Endothelial cell of umbilical vein (primary cell): ENCODE measurements around the gene CHGA. TPM values are rescaled to one million over a fixed set of nuclear protein-coding genes. Genes with fewer than 3 reads are reported as not detected.

Source experiments
- BruUV-seq: library from RNA; stranded (reverse); fragments of 400-500 nt; replicated peaks from 2 replicates; lab custom pipeline; 2021; lab: Mats Ljungman, UMichigan
- CTCF ChIA-PET: fragments of 300-600, 350-600 bp; sonication (Branson Sonifier 250); formaldehyde crosslinking; loops from one replicate; lab custom pipeline; 2021; ENCODE audit warnings: antibody characterized with exemption, inconsistent platforms; lab: Charles Lee
- POLR2A ChIA-PET: fragments of 300-600, 350-600 bp; sonication (Branson Sonifier 250); formaldehyde crosslinking; loops from one replicate; lab custom pipeline; 2021; ENCODE audit warnings: antibody characterized with exemption, inconsistent platforms; lab: Charles Lee
- DNase-seq: peaks from one replicate; pipeline ENCODE4 v3.0.0-alpha.2; 2011; ENCODE audit warnings: low read depth, low spot score
- FAIRE-seq: peaks from 2 replicates; lab custom pipeline; 2011; peaks lifted over from hg19 to GRCh38; lab: Jason Lieb, UNC
- H2AFZ ChIP-seq: 2 replicates; pipeline ENCODE4 v1.6.0; 2012; ENCODE audit warnings: low read depth, low read length, control low read depth, inconsistent platforms
- H3K27ac ChIP-seq: 2 replicates; pipeline ENCODE4 v1.5.1; 2011; ENCODE audit warnings: low read depth, mild to moderate bottlenecking, control low read depth, low read length, moderate library complexity; ENCODE audit not compliant: insufficient read depth
- H3K27me3 ChIP-seq, 2 experiments: 2 replicates each; pipeline versions ENCODE4 v1.6.0 to v1.6.1; 2011; ENCODE audit warnings: low read length in 2 of 2, mixed read lengths in 1 of 2; ENCODE audit not compliant: control insufficient read depth in 2 of 2, insufficient read depth in 2 of 2
- H3K36me3 ChIP-seq, 2 experiments: 2 replicates in 1 of 2; 3 replicates in 1 of 2; pipeline ENCODE4 v1.5.1; 2011; ENCODE audit warnings: low read length in 2 of 2, mild to moderate bottlenecking in 1 of 2, moderate library complexity in 1 of 2; ENCODE audit not compliant: control insufficient read depth in 2 of 2, insufficient read depth in 2 of 2; ENCODE audit errors: extremely low read depth in 1 of 2
- H3K4me1 ChIP-seq: 3 replicates; pipeline ENCODE4 v1.5.1; 2011; ENCODE audit warnings: mild to moderate bottlenecking, low read length; ENCODE audit not compliant: control insufficient read depth, insufficient read depth; ENCODE audit errors: extremely low read depth
- H3K4me2 ChIP-seq: 2 replicates; pipeline ENCODE4 v1.6.1; 2011; ENCODE audit warnings: low read length, control low read depth, mixed read lengths; ENCODE audit not compliant: insufficient read depth
- H3K4me3 ChIP-seq, 3 experiments: fragments of 200-600 bp in 1 of 3; sonication (generic), shearing (Covaris generic) in 1 of 3; replicated peaks in 1 of 3; 2 replicates each; pipeline ENCODE4 v1.5.1; 2011 to 2016; ENCODE audit warnings: control low read depth in 3 of 3, low read length in 3 of 3, mild to moderate bottlenecking in 2 of 3, inconsistent platforms in 1 of 3, low read depth in 1 of 3, moderate library complexity in 1 of 3; ENCODE audit not compliant: insufficient read depth in 1 of 3
- H3K79me2 ChIP-seq: 2 replicates; pipeline ENCODE4 v1.6.0; 2012; ENCODE audit warnings: low read length, inconsistent platforms; ENCODE audit not compliant: control insufficient read depth, insufficient read depth
- H3K9ac ChIP-seq: replicated peaks from 2 replicates; pipeline ENCODE3; 2011; ENCODE audit warnings: low read length, control low read depth; ENCODE audit not compliant: insufficient read depth; ENCODE audit errors: extremely low read depth
- H3K9me1 ChIP-seq: replicated peaks from 3 replicates; pipeline ENCODE4 v1.6.0; 2011; ENCODE audit warnings: mild to moderate bottlenecking, low read length; ENCODE audit not compliant: control insufficient read depth, insufficient read depth; ENCODE audit errors: extremely low read depth
- H3K9me3 ChIP-seq: replicated peaks from 2 replicates; pipeline ENCODE4 v1.5.1; 2012; ENCODE audit warnings: low read length, inconsistent platforms; ENCODE audit not compliant: control insufficient read depth, insufficient read depth
- H4K20me1 ChIP-seq: replicated peaks from 2 replicates; pipeline ENCODE3; 2011; ENCODE audit warnings: mild to moderate bottlenecking, low read length; ENCODE audit not compliant: control insufficient read depth, insufficient read depth; ENCODE audit errors: extremely low read depth
- EZH2 ChIP-seq: IDR thresholded peaks from 2 replicates; pipeline ENCODE4 v1.6.1; 2012; ENCODE audit warnings: borderline replicate concordance, low read depth, mild to moderate bottlenecking, moderate library complexity, low read length, inconsistent platforms; ENCODE audit not compliant: severe bottlenecking
- FOS ChIP-seq: IDR thresholded peaks from 2 replicates; pipeline ENCODE4 v1.6.1; 2011; ENCODE audit warnings: mild to moderate bottlenecking, low read length, moderate library complexity, borderline replicate concordance; ENCODE audit not compliant: insufficient read depth
- GATA2 ChIP-seq: IDR thresholded peaks from 2 replicates; pipeline ENCODE4 v1.7.0; 2011; ENCODE audit warnings: low read depth, mild to moderate bottlenecking, moderate library complexity, mixed read lengths, low read length; ENCODE audit not compliant: insufficient read length, insufficient read depth
- JUN ChIP-seq: IDR thresholded peaks from 2 replicates; pipeline ENCODE4 v1.6.1; 2011; ENCODE audit warnings: borderline replicate concordance, low read depth; ENCODE audit not compliant: insufficient read length, insufficient read depth
- MYC ChIP-seq: IDR thresholded peaks from one replicate; pipeline ENCODE4 v1.6.1; 2011; ENCODE audit warnings: mild to moderate bottlenecking, low read depth, low read length
- POLR2A ChIP-seq: IDR thresholded peaks from 2 replicates; pipeline ENCODE4 v1.6.1; 2012; ENCODE audit warnings: low read depth, mild to moderate bottlenecking, control low read depth, low read length
- POLR2AphosphoS5 ChIP-seq: IDR thresholded peaks from 2 replicates; pipeline ENCODE4 v1.6.1; 2012; ENCODE audit warnings: low read depth, mild to moderate bottlenecking, control low read depth, low read length, moderate library complexity; ENCODE audit not compliant: insufficient read depth
- dilution Hi-C: fragments of 300-500 bp; cut with MboI; formaldehyde crosslinking; loops from one replicate; pipeline ENCODE4 v1.15.0; 2019; ENCODE audit warnings: low sequenced_read_pairs; ENCODE audit not compliant: extremely low pct_ligation_motif_present
- intact Hi-C: fragments of 100-400 bp; cut with micrococcal nuclease; formaldehyde crosslinking; loops from one replicate; pipeline ENCODE4 v1.10.0; 2022
- polyA plus RNA-seq, 4 experiments: library from polyadenylated mRNA; depleted of rRNA in 3 of 4; stranded (reverse) in 3 of 4; unstranded in 1 of 4; fragments of >200 nt; gene quantifications; 2 replicates each; pipeline versions ENCODE4 v1.2.1 to v1.2.3, GENCODE V29; 2011 to 2012; ENCODE audit warnings: missing spikeins in 1 of 4
- total RNA-seq: library from RNA; stranded (reverse); gene quantifications from 2 replicates; pipeline ENCODE4 v1.2.3, GENCODE V29; 2021
- TF ChIP-seq, protein P1 (sequence below), 2 donors: IDR thresholded peaks; 1 replicate in 1 of 2; 2 replicates in 1 of 2; pipeline ENCODE4 v1.5.1; 2011; ENCODE audit warnings: low read length in 2 of 2, mild to moderate bottlenecking in 2 of 2, moderate library complexity in 2 of 2, control low read depth in 1 of 2, inconsistent platforms in 1 of 2, low read depth in 1 of 2; ENCODE audit not compliant: insufficient read depth in 1 of 2; ENCODE audit errors: extremely low read depth in 1 of 2
- TF ChIP-seq, protein P2 (sequence below): IDR thresholded peaks from 2 replicates; pipeline ENCODE4 v1.6.1; 2011; ENCODE audit not compliant: insufficient read depth, insufficient read length

CHGA gene
- total and polyA plus RNA-seq, 2 donors (not counting 3 experiments of a cell fraction or from before 2014, with no cell fraction given) = not detected

GRCh38 chr14:92962031-92962830, 39.3 kb downstream of the CHGA start:
- peaks cover 0 to 2% of the 10 kb centered on the region in 2 experiments for H3K36me3 ChIP-seq
- H3K4me1 ChIP-seq = peaks cover 8% of the 10 kb centered on the region
- no peak overlapping the region for H3K9ac ChIP-seq
- no peak overlapping the region for H2AFZ ChIP-seq
- H3K9me1 ChIP-seq = no peaks in the 10 kb centered on the region
- dilution Hi-C loops (loop anchor here (25.0 kb wide), 1 partner anchor 175 kb away; no protein-coding TSS in a partner anchor), intact Hi-C loops (no loop called here)
- ChIA-PET POLR2A (no interaction called here), CTCF (interaction anchor here (1.0 to 1.8 kb wide), 5 partner anchors 10 to 170 kb away, joined by 3 to 8 read pairs (median 6); no protein-coding TSS in a partner anchor)
- no TSS peak for BruUV-seq
- no peak overlapping the region for H3K4me2 ChIP-seq
- H3K9me3 ChIP-seq = no peaks in the 10 kb centered on the region
- H3K27ac ChIP-seq = no peak overlapping the region
- no peaks in the 10 kb centered on the region for H3K27me3 ChIP-seq
- H3K4me3 ChIP-seq = no peak overlapping the region
- TF ChIP-seq, protein P1, sequence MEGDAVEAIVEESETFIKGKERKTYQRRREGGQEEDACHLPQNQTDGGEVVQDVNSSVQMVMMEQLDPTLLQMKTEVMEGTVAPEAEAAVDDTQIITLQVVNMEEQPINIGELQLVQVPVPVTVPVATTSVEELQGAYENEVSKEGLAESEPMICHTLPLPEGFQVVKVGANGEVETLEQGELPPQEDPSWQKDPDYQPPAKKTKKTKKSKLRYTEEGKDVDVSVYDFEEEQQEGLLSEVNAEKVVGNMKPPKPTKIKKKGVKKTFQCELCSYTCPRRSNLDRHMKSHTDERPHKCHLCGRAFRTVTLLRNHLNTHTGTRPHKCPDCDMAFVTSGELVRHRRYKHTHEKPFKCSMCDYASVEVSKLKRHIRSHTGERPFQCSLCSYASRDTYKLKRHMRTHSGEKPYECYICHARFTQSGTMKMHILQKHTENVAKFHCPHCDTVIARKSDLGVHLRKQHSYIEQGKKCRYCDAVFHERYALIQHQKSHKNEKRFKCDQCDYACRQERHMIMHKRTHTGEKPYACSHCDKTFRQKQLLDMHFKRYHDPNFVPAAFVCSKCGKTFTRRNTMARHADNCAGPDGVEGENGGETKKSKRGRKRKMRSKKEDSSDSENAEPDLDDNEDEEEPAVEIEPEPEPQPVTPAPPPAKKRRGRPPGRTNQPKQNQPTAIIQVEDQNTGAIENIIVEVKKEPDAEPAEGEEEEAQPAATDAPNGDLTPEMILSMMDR (IDR thresholded peaks at IDR 0.05; ENCODE audit: extremely low read depth in 1 of 2, insufficient read depth in 1 of 2, low read depth in 1 of 2, low read length in 2 of 2) = no peak
- no peak for TF ChIP-seq POLR2AphosphoS5
- TF ChIP-seq POLR2A = no peak
- no peak for TF ChIP-seq JUN
- TF ChIP-seq, protein P2, sequence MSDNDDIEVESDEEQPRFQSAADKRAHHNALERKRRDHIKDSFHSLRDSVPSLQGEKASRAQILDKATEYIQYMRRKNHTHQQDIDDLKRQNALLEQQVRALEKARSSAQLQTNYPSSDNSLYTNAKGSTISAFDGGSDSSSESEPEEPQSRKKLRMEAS = no peak
- TF ChIP-seq EZH2 = no peak
- TF ChIP-seq MYC = no peak
- TF ChIP-seq GATA2 = no peak
- no peak for TF ChIP-seq FOS
- H3K79me2 ChIP-seq = no peaks in the 10 kb centered on the region
- DNase-seq (no peak), FAIRE-seq (no peak)
- no peaks in the 10 kb centered on the region for H4K20me1 ChIP-seq
